ENCODE measurements around the gene ACSF3.
"Not testable (repeated sequence)": the region's sequence is repeated elsewhere in the genome, so short reads cannot be mapped to it uniquely, and the experiment has no call there.

ACSF3 gene

GRCh38 chr16:89055894-89056555 is 37.6 kb upstream of the ACSF3 start:
- DNase-seq (ENCODE audit: low read depth, low spot score), result no peak

GRCh38 chr16:89056592-89056991 is 37.1 kb upstream of the ACSF3 start:
- DNase-seq (ENCODE audit: low read depth, low spot score), result no peak

GRCh38 chr16:89057738-89058137 is 35.9 kb upstream of the ACSF3 start:
- DNase-seq (ENCODE audit: low read depth, low spot score), result no peak

- no peak for DNase-seq (ENCODE audit: low read depth, low spot score)
Measured at GRCh38 chr16:89058812-89059211, 34.8 kb upstream of the ACSF3 start.

GRCh38 chr16:89060207-89060794 is 33.4 kb upstream of the ACSF3 start:
- DNase-seq (ENCODE audit: low read depth, low spot score), result no peak

- DNase-seq (ENCODE audit: low read depth, low spot score), result no peak
Measured at GRCh38 chr16:89061086-89061485, 32.6 kb upstream of the ACSF3 start.

- no peak for DNase-seq (ENCODE audit: low read depth, low spot score)
Measured at GRCh38 chr16:89061590-89062380, 31.9 kb upstream of the ACSF3 start.

- no peak for DNase-seq (ENCODE audit: low read depth, low spot score)
Measured at GRCh38 chr16:89062389-89063345, 31.0 kb upstream of the ACSF3 start.

- DNase-seq (ENCODE audit: low read depth, low spot score), result no peak
Measured at GRCh38 chr16:89063768-89064320, 29.8 kb upstream of the ACSF3 start.

GRCh38 chr16:89064606-89065457 is 28.8 kb upstream of the ACSF3 start:
- DNase-seq (ENCODE audit: low read depth, low spot score), result no peak

GRCh38 chr16:89065458-89065822 is 28.2 kb upstream of the ACSF3 start:
- DNase-seq (ENCODE audit: low read depth, low spot score), result no peak

- DNase-seq (ENCODE audit: low read depth, low spot score), result no peak
Measured at GRCh38 chr16:89066721-89067120, 26.9 kb upstream of the ACSF3 start.

GRCh38 chr16:89067677-89068443 is 25.8 kb upstream of the ACSF3 start:
- DNase-seq (ENCODE audit: low read depth, low spot score), result no peak

GRCh38 chr16:89068814-89069616 is 24.6 kb upstream of the ACSF3 start:
- not testable (repeated sequence) for DNase-seq (ENCODE audit: low read depth, low spot score)

GRCh38 chr16:89069920-89070319 is 23.7 kb upstream of the ACSF3 start:
- no peak for DNase-seq (ENCODE audit: low read depth, low spot score)

- DNase-seq (ENCODE audit: low read depth, low spot score), result no peak
Measured at GRCh38 chr16:89070590-89070989, 23.1 kb upstream of the ACSF3 start.

- no peak for DNase-seq (ENCODE audit: low read depth, low spot score)
Measured at GRCh38 chr16:89071686-89072547, 21.7 kb upstream of the ACSF3 start.

GRCh38 chr16:89072548-89073130 is 21.0 kb upstream of the ACSF3 start:
- DNase-seq (ENCODE audit: low read depth, low spot score), result no peak

Measured in iPS DF 19.7 (cell line).